NCI-H2196 (cell line): ENCODE results near the gene PLCL2.

Experiments used
- DNase-seq: peaks from one replicate; lab custom pipeline; 2025; ENCODE audit not compliant: unreplicated experiment; lab: John Stamatoyannopoulos, UW

The PLCL2 gene

GRCh38 chr3:16912400-16913263 lies 27.9 kb downstream of the PLCL2 start:
- no peak for DNase-seq

- no peak for DNase-seq
These were observed 28.5 kb downstream of the PLCL2 start for GRCh38 chr3:16913264-16913580.

GRCh38 chr3:16916840-16917239 lies 32.1 kb downstream of the PLCL2 start:
- no peak for DNase-seq

GRCh38 chr3:16917256-16917935 lies 32.6 kb downstream of the PLCL2 start:
- DNase-seq, result no peak

- no peak for DNase-seq
These were observed 33.4 kb downstream of the PLCL2 start for GRCh38 chr3:16917980-16918682.

- no peak for DNase-seq
These were observed 33.9 kb downstream of the PLCL2 start for GRCh38 chr3:16918683-16919025.

- DNase-seq, result no peak
These were observed 38.4 kb downstream of the PLCL2 start for GRCh38 chr3:16923112-16923511.

GRCh38 chr3:16927485-16927884 lies 42.7 kb downstream of the PLCL2 start:
- no peak for DNase-seq

GRCh38 chr3:16928386-16929132 lies 43.8 kb downstream of the PLCL2 start:
- DNase-seq, result no peak

GRCh38 chr3:16929311-16929710 lies 44.6 kb downstream of the PLCL2 start:
- no peak for DNase-seq

- DNase-seq, result no peak
These were observed 48.1 kb downstream of the PLCL2 start for GRCh38 chr3:16932877-16933276.

- DNase-seq, result no peak
These were observed 51.0 kb downstream of the PLCL2 start for GRCh38 chr3:16935781-16936180.

GRCh38 chr3:16936233-16936632 lies 51.5 kb downstream of the PLCL2 start:
- DNase-seq, result no peak

- DNase-seq, result no peak
These were observed 52.0 kb downstream of the PLCL2 start for GRCh38 chr3:16936676-16937230.

- DNase-seq, result no peak
These were observed 52.6 kb downstream of the PLCL2 start for GRCh38 chr3:16937326-16937845.

GRCh38 chr3:16940769-16941700 lies 56.3 kb downstream of the PLCL2 start:
- no peak for DNase-seq

GRCh38 chr3:16942955-16943354 lies 58.2 kb downstream of the PLCL2 start:
- no peak for DNase-seq

- no peak for DNase-seq
These were observed 59.1 kb downstream of the PLCL2 start for GRCh38 chr3:16943857-16944256.

- no peak for DNase-seq
These were observed 59.6 kb downstream of the PLCL2 start for GRCh38 chr3:16944356-16944755.

- DNase-seq, result no peak
These were observed 60.6 kb downstream of the PLCL2 start for GRCh38 chr3:16945330-16945729.
